ENCODE results near the gene GNAL. TPM values are rescaled to one million over a fixed set of nuclear protein-coding genes. Genes with fewer than 3 reads are reported as not detected.

The GNAL gene
- total RNA-seq, 1 donor from 2014 or later = 4.5 TPM

GRCh38 chr18:11857177-11857887 lies 168.3 kb downstream of the GNAL start:
- Histone ChIP-seq H3K36me3 (ENCODE audit: insufficient read depth, low read length) (no peaks in the 10 kb centered on the region), H3K4me3 (ENCODE audit: insufficient read depth, low read depth, low read length) (peak overlapping the region; percentile 31), H3K9me3 (ENCODE audit: insufficient read depth, low read depth, low read length) (no peaks in the 10 kb centered on the region), H3K9ac (ENCODE audit: low read length) (peak overlapping the region; percentile 87), H4K20me1 (ENCODE audit: insufficient read depth, low read length) (peaks cover 6% of the 10 kb centered on the region), H3K79me2 (ENCODE audit: insufficient read depth, low read length) (peaks cover 29% of the 10 kb centered on the region), H3K27me3 (ENCODE audit: insufficient read depth, low read length) (no peaks in the 10 kb centered on the region), H3K4me1 (ENCODE audit: insufficient read depth, low read length) (peaks cover 41% of the 10 kb centered on the region), H3K4me2 (ENCODE audit: low read length) (peak overlapping the region; percentile 81), H3K27ac (ENCODE audit: low read depth, low read length) (peak overlapping the region; percentile 98), H2AFZ (ENCODE audit: low read depth, low read length) (no peak overlapping the region)
- peaks cover 52% of the 10 kb centered on the region for H3K4me1 Mint-ChIP-seq (ENCODE audit: low read depth, unreplicated experiment)
- no peaks in the 10 kb centered on the region for H3K27me3 Mint-ChIP-seq (ENCODE audit: low read depth, unreplicated experiment)
- peak overlapping the region; percentile 76 for H3K4me3 Mint-ChIP-seq (ENCODE audit: unreplicated experiment)
- no peaks in the 10 kb centered on the region for H3K36me3 Mint-ChIP-seq (ENCODE audit: low read depth, unreplicated experiment)
- peak; percentile 99 for FAIRE-seq
- peak; percentile 100 for DNase-seq (ENCODE audit: low read depth)
- peak overlapping the region; percentile 98 for H3K27ac Mint-ChIP-seq (ENCODE audit: unreplicated experiment)
- H3K9me3 Mint-ChIP-seq (ENCODE audit: unreplicated experiment) = no peaks in the 10 kb centered on the region
- TF ChIP-seq EZH2 (IDR thresholded peaks at IDR 0.05; ENCODE audit: insufficient read depth, low read length) = no peak
- no peak for TF ChIP-seq CTCF (IDR thresholded peaks at IDR 0.05; ENCODE audit: insufficient read depth, low read depth, low read length)

- no peak for TF ChIP-seq CTCF (IDR thresholded peaks at IDR 0.05; ENCODE audit: insufficient read depth, low read depth, low read length)
- TF ChIP-seq EZH2 (IDR thresholded peaks at IDR 0.05; ENCODE audit: insufficient read depth, low read length) = no peak
- Histone ChIP-seq H3K27me3 (ENCODE audit: insufficient read depth, low read length) (no peaks in the 10 kb centered on the region), H3K9ac (ENCODE audit: low read length) (peak overlapping the region; percentile 80), H3K79me2 (ENCODE audit: insufficient read depth, low read length) (peaks cover 10% of the 10 kb centered on the region), H4K20me1 (ENCODE audit: insufficient read depth, low read length) (no peaks in the 10 kb centered on the region), H3K4me2 (ENCODE audit: low read length) (peak overlapping the region; percentile 55), H3K4me3 (ENCODE audit: insufficient read depth, low read depth, low read length) (no peak overlapping the region), H3K36me3 (ENCODE audit: insufficient read depth, low read length) (no peaks in the 10 kb centered on the region), H3K27ac (ENCODE audit: low read depth, low read length) (peak overlapping the region; percentile 98), H3K4me1 (ENCODE audit: insufficient read depth, low read length) (peaks cover 41% of the 10 kb centered on the region), H3K9me3 (ENCODE audit: insufficient read depth, low read depth, low read length) (no peaks in the 10 kb centered on the region), H2AFZ (ENCODE audit: low read depth, low read length) (no peak overlapping the region)
- H3K36me3 Mint-ChIP-seq (ENCODE audit: low read depth, unreplicated experiment) = no peaks in the 10 kb centered on the region
- H3K27me3 Mint-ChIP-seq (ENCODE audit: low read depth, unreplicated experiment) = no peaks in the 10 kb centered on the region
- peak overlapping the region; percentile 55 for H3K4me3 Mint-ChIP-seq (ENCODE audit: unreplicated experiment)
- H3K9me3 Mint-ChIP-seq (ENCODE audit: unreplicated experiment) = no peaks in the 10 kb centered on the region
- no peak for DNase-seq (ENCODE audit: low read depth)
- FAIRE-seq = no peak
- peaks cover 47% of the 10 kb centered on the region for H3K4me1 Mint-ChIP-seq (ENCODE audit: low read depth, unreplicated experiment)
- peak overlapping the region; percentile 98 for H3K27ac Mint-ChIP-seq (ENCODE audit: unreplicated experiment)
Observed at GRCh38 chr18:11859282-11859830, 170.3 kb downstream of the GNAL start.
